MCF 10A (cell line): ENCODE data around the gene ORC1. TPM values are rescaled to one million over a fixed set of nuclear protein-coding genes. Genes with fewer than 3 reads are reported as not detected.
"Not testable (repeated sequence)": the region's sequence is repeated elsewhere in the genome, so short reads cannot be mapped to it uniquely, and the experiment has no call there.

Experiments
- BruUV-seq: library from RNA; stranded (reverse); fragments of 400-500 nt; replicated peaks from 2 replicates; lab custom pipeline; 2021; lab: Mats Ljungman, UMichigan
- CTCF ChIA-PET: fragments of 300-600 bp; sonication (Branson Sonifier 250); formaldehyde crosslinking; extraction: SDS; loops from one replicate; lab custom pipeline; 2021; ENCODE audit warnings: antibody characterized with exemption, inconsistent platforms; lab: Yijun Ruan, JAX
- POLR2A ChIA-PET: fragments of 300-600, 350-650 bp; sonication (Branson Sonifier 250); formaldehyde crosslinking; extraction: SDS; loops from one replicate; lab custom pipeline; 2020; ENCODE audit warnings: antibody characterized with exemption, inconsistent platforms; lab: Yijun Ruan, JAX
- DNase-seq: peaks from one replicate; pipeline ENCODE4 v3.0.0-alpha.2; 2018; ENCODE audit not compliant: unreplicated experiment
- H3K27ac Mint-ChIP-seq: one replicate; pipeline ENCODE4 v1.8.0; 2022; ENCODE audit warnings: mild to moderate bottlenecking, low read depth, mixed read lengths; ENCODE audit not compliant: unreplicated experiment
- H3K27me3 Mint-ChIP-seq: one replicate; pipeline ENCODE4 v1.8.0; 2022; ENCODE audit warnings: mixed read lengths; ENCODE audit not compliant: insufficient read depth, unreplicated experiment
- H3K36me3 Mint-ChIP-seq: one replicate; pipeline ENCODE4 v1.8.0; 2022; ENCODE audit warnings: mild to moderate bottlenecking, moderate library complexity, mixed read lengths; ENCODE audit not compliant: insufficient read depth, unreplicated experiment
- H3K4me1 Mint-ChIP-seq: one replicate; pipeline ENCODE4 v1.8.0; 2022; ENCODE audit warnings: mixed read lengths; ENCODE audit not compliant: insufficient read depth, unreplicated experiment
- H3K4me3 Mint-ChIP-seq: one replicate; pipeline ENCODE4 v1.8.0; 2022; ENCODE audit warnings: mild to moderate bottlenecking, moderate library complexity, mixed read lengths; ENCODE audit not compliant: unreplicated experiment
- H3K9me3 Mint-ChIP-seq: one replicate; pipeline ENCODE4 v1.8.0; 2022; ENCODE audit warnings: mixed read lengths; ENCODE audit not compliant: unreplicated experiment
- intact Hi-C: fragments of 100-400 bp; cut with micrococcal nuclease; formaldehyde crosslinking; loops from 2 replicates; pipeline ENCODE4 v1.14.1; 2022
- total RNA-seq: library from RNA; stranded (reverse); gene quantifications from 2 replicates; pipeline ENCODE4 v1.2.3, GENCODE V29; 2022
- TF ChIP-seq, protein P1 (sequence below): fragments of 200-600 bp; IDR thresholded peaks from one replicate; pipeline ENCODE4 v1.8.0; 2022; ENCODE audit warnings: antibody characterized with exemption, mild to moderate bottlenecking; ENCODE audit not compliant: unreplicated experiment

The ORC1 gene
- total RNA-seq, 1 experiment from 2014 or later = 2.7 TPM

DNA sequence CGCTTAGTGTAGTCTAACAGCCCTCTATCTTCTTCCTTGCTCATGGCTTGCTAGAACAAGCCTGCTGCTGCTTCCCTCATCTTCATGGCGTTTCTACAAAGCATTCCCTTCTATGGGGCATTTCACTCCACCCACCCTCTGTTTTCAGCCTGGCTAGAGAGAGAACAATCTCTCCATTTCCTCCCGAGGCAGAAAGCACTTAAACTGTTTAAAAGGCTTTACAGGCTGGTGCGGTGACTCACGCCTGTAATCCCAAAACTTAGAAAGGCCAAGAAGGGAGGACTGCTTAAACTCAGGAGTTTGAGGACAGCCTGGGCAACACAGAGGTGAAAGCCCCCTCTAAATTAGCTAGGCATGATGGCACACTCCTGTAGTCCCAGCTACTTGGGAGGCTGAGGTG lies 17.8 kb downstream of the ORC1 start:
- H3K4me3 Mint-ChIP-seq = no peak overlapping the region
- POLR2A ChIA-PET = no interaction called here
- no peak overlapping the region for H3K27ac Mint-ChIP-seq
- intact Hi-C loops = no loop called here
- TF ChIP-seq, protein P1, sequence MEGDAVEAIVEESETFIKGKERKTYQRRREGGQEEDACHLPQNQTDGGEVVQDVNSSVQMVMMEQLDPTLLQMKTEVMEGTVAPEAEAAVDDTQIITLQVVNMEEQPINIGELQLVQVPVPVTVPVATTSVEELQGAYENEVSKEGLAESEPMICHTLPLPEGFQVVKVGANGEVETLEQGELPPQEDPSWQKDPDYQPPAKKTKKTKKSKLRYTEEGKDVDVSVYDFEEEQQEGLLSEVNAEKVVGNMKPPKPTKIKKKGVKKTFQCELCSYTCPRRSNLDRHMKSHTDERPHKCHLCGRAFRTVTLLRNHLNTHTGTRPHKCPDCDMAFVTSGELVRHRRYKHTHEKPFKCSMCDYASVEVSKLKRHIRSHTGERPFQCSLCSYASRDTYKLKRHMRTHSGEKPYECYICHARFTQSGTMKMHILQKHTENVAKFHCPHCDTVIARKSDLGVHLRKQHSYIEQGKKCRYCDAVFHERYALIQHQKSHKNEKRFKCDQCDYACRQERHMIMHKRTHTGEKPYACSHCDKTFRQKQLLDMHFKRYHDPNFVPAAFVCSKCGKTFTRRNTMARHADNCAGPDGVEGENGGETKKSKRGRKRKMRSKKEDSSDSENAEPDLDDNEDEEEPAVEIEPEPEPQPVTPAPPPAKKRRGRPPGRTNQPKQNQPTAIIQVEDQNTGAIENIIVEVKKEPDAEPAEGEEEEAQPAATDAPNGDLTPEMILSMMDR = no peak
- no peaks in the 10 kb centered on the region for H3K4me1 Mint-ChIP-seq
- CTCF ChIA-PET = interaction anchor here (0.6 kb wide), 1 partner anchor 164 kb away, joined by 4 read pairs; no protein-coding TSS in a partner anchor
- H3K36me3 Mint-ChIP-seq = peaks cover 42% of the 10 kb centered on the region
- H3K27me3 Mint-ChIP-seq = no peaks in the 10 kb centered on the region
- DNase-seq = no peak
- no TSS peak for BruUV-seq
- no peaks in the 10 kb centered on the region for H3K9me3 Mint-ChIP-seq

- no TSS peak for BruUV-seq
- intact Hi-C loops = no loop called here
- no peaks in the 10 kb centered on the region for H3K9me3 Mint-ChIP-seq
- TF ChIP-seq, protein P1 = no peak
- CTCF ChIA-PET = no interaction called here
- H3K4me1 Mint-ChIP-seq = no peaks in the 10 kb centered on the region
- H3K27ac Mint-ChIP-seq = no peak overlapping the region
- H3K4me3 Mint-ChIP-seq = no peak overlapping the region
- H3K27me3 Mint-ChIP-seq = no peaks in the 10 kb centered on the region
- DNase-seq = no peak
- H3K36me3 Mint-ChIP-seq = peaks cover 42% of the 10 kb centered on the region
- POLR2A ChIA-PET = no interaction called here
These were observed 18.8 kb downstream of the ORC1 start for GRCh38 chr1:52385376-52385775.

DNA sequence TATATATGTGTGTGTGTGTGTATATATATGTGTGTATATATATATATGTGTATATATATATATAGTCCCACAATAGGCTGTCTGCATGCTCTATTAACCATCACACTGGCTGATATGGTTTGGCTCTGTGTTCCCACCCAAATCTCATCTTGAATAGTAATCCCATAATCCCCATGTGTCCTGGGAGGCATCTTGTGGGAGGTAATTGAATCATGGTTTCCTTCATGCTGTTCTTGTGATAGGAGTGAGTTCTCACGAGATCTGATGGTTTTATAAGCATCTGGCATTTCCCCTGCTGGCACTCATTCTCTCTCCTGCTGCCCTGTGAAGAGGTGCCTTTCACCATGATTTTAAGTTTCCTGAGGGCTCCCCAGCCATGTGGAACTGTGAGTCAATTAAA lies 34.4 kb downstream of the ORC1 start:
- not testable (repeated sequence) for H3K9me3 Mint-ChIP-seq, H3K27ac Mint-ChIP-seq, BruUV-seq, H3K27me3 Mint-ChIP-seq, DNase-seq, H3K4me3 Mint-ChIP-seq
- ChIA-PET POLR2A (interaction anchor here (1.5 to 2.9 kb wide), 5 partner anchors 24 to 337 kb away, joined by 6 to 46 read pairs (median 7); partner anchors contain the start of genes KTI12, ORC1 and PRPF38A), CTCF (interaction anchor here (1.0 kb wide), 1 partner anchor 12 kb away, joined by 3 read pairs; no protein-coding TSS in a partner anchor)
- intact Hi-C loops = loop anchor here (5.0 kb wide), 3 partner anchors 32 to 313 kb away; partner anchors contain the start of genes BTF3L4, ORC1, PRPF38A and TXNDC12
- Mint-ChIP-seq H3K36me3 (peaks cover 26% of the 10 kb centered on the region), H3K4me1 (peaks cover 16% of the 10 kb centered on the region)

GRCh38 chr1:52368383-52369172 lies 35.6 kb downstream of the ORC1 start:
- peak overlapping the region; percentile 70 for H3K4me3 Mint-ChIP-seq
- H3K27me3 Mint-ChIP-seq = no peaks in the 10 kb centered on the region
- DNase-seq = peak; percentile 71
- H3K9me3 Mint-ChIP-seq = no peaks in the 10 kb centered on the region
- intact Hi-C loops = loop anchor here (5.0 kb wide), 3 partner anchors 34 to 311 kb away; partner anchors contain the start of genes BTF3L4, ORC1, PRPF38A and TXNDC12
- H3K27ac Mint-ChIP-seq = peak overlapping the region; percentile 81
- ChIA-PET CTCF (interaction anchor here (0.6 to 1.2 kb wide), 11 partner anchors 13 to 282 kb away, joined by 3 to 7 read pairs (median 3); partner anchors contain the start of genes ORC1 and PRPF38A), POLR2A (interaction anchor here (0.6 to 2.9 kb wide), 19 partner anchors 8 to 336 kb away, joined by 3 to 46 read pairs (median 4); partner anchors contain the start of genes BTF3L4, KTI12, ORC1 and PRPF38A)
- peaks cover 21% of the 10 kb centered on the region for H3K4me1 Mint-ChIP-seq
- peaks cover 25% of the 10 kb centered on the region for H3K36me3 Mint-ChIP-seq
- BruUV-seq = no TSS peak
- TF ChIP-seq, protein P1 = no peak
